T-helper 1 cell treated with Interleukin-12 subunit alpha and Interleukin-12 subunit beta and Interleukin-4 antibody, amounts not matched to agents 30 μg/mL and 1 μg/mL, for 36 hours (primary cell): ENCODE measurements around the gene CDK8.
"Not testable (repeated sequence)": the region's sequence is repeated elsewhere in the genome, so short reads cannot be mapped to it uniquely, and the experiment has no call there.

Source experiments
- H3K27ac Mint-ChIP-seq: one replicate; pipeline ENCODE4 v1.8.0; 2021; ENCODE audit warnings: mild to moderate bottlenecking, mixed read lengths
- H3K27me3 Mint-ChIP-seq: one replicate; pipeline ENCODE4 v1.8.0; 2021; ENCODE audit warnings: low read depth, mixed read lengths
- H3K36me3 Mint-ChIP-seq: one replicate; pipeline ENCODE4 v1.8.0; 2021; ENCODE audit warnings: low read depth, mixed read lengths
- H3K4me1 Mint-ChIP-seq: one replicate; pipeline ENCODE4 v1.8.0; 2021; ENCODE audit warnings: low read depth, mixed read lengths
- H3K4me3 Mint-ChIP-seq: one replicate; pipeline ENCODE4 v1.8.0; 2021; ENCODE audit warnings: mild to moderate bottlenecking, moderate library complexity, mixed read lengths
- H3K9me3 Mint-ChIP-seq: one replicate; pipeline ENCODE4 v1.8.0; 2021; ENCODE audit warnings: mixed read lengths

Gene CDK8

GRCh38 chr13:26312019-26312418 lies 58.1 kb downstream of the CDK8 start:
- not testable (repeated sequence) for H3K27me3 Mint-ChIP-seq, H3K4me1 Mint-ChIP-seq, H3K9me3 Mint-ChIP-seq, H3K4me3 Mint-ChIP-seq, H3K27ac Mint-ChIP-seq
- peaks cover 10% of the 10 kb centered on the region for H3K36me3 Mint-ChIP-seq

- H3K4me3 Mint-ChIP-seq, H3K9me3 Mint-ChIP-seq, H3K27me3 Mint-ChIP-seq, H3K27ac Mint-ChIP-seq, H3K36me3 Mint-ChIP-seq, H3K4me1 Mint-ChIP-seq: not testable (repeated sequence)
Observed at GRCh38 chr13:26316095-26316494, 62.2 kb downstream of the CDK8 start.

- H3K27me3 Mint-ChIP-seq = no peaks in the 10 kb centered on the region
- no peak overlapping the region for H3K4me3 Mint-ChIP-seq
- H3K4me1 Mint-ChIP-seq = peaks cover 7% of the 10 kb centered on the region
- no peaks in the 10 kb centered on the region for H3K36me3 Mint-ChIP-seq
- no peaks in the 10 kb centered on the region for H3K9me3 Mint-ChIP-seq
- no peak overlapping the region for H3K27ac Mint-ChIP-seq
Observed at GRCh38 chr13:26320766-26321165, 66.8 kb downstream of the CDK8 start.

GRCh38 chr13:26323127-26323526 lies 69.2 kb downstream of the CDK8 start:
- H3K9me3 Mint-ChIP-seq = no peaks in the 10 kb centered on the region
- H3K36me3 Mint-ChIP-seq = no peaks in the 10 kb centered on the region
- H3K27me3 Mint-ChIP-seq = no peaks in the 10 kb centered on the region
- H3K4me1 Mint-ChIP-seq = peaks cover 15% of the 10 kb centered on the region
- H3K4me3 Mint-ChIP-seq = no peak overlapping the region
- H3K27ac Mint-ChIP-seq = no peak overlapping the region

- H3K4me1 Mint-ChIP-seq = peaks cover 19% of the 10 kb centered on the region
Observed at GRCh38 chr13:26323764-26324163, 69.8 kb downstream of the CDK8 start.

GRCh38 chr13:26324294-26324693 lies 70.4 kb downstream of the CDK8 start:
- Mint-ChIP-seq H3K9me3 (no peaks in the 10 kb centered on the region), H3K27me3 (no peaks in the 10 kb centered on the region), H3K27ac (no peak overlapping the region), H3K36me3 (peaks cover 5% of the 10 kb centered on the region), H3K4me3 (no peak overlapping the region), H3K4me1 (peaks cover 19% of the 10 kb centered on the region)

More at GRCh38 chr13:26323764-26324163, 69.8 kb downstream of the CDK8 start:
- Mint-ChIP-seq H3K9me3 (no peaks in the 10 kb centered on the region), H3K4me3 (no peak overlapping the region), H3K27ac (no peak overlapping the region), H3K27me3 (no peaks in the 10 kb centered on the region), H3K36me3 (peaks cover 1% of the 10 kb centered on the region)

- Mint-ChIP-seq H3K4me3 (no peak overlapping the region), H3K27me3 (no peaks in the 10 kb centered on the region), H3K4me1 (peaks cover 19% of the 10 kb centered on the region), H3K27ac (no peak overlapping the region), H3K36me3 (peaks cover 5% of the 10 kb centered on the region), H3K9me3 (no peaks in the 10 kb centered on the region)
Observed at GRCh38 chr13:26324867-26325266, 70.9 kb downstream of the CDK8 start.

- peaks cover 8% of the 10 kb centered on the region for H3K36me3 Mint-ChIP-seq
- H3K4me1 Mint-ChIP-seq = peaks cover 20% of the 10 kb centered on the region
- no peak overlapping the region for H3K4me3 Mint-ChIP-seq
- H3K27me3 Mint-ChIP-seq = no peaks in the 10 kb centered on the region
- peaks cover 3% of the 10 kb centered on the region for H3K9me3 Mint-ChIP-seq
- no peak overlapping the region for H3K27ac Mint-ChIP-seq
Observed at GRCh38 chr13:26325876-26326275, 71.9 kb downstream of the CDK8 start.

GRCh38 chr13:26326562-26326961 lies 72.6 kb downstream of the CDK8 start:
- Mint-ChIP-seq H3K27ac (no peak overlapping the region), H3K4me3 (no peak overlapping the region)

GRCh38 chr13:26327940-26328725 lies 74.2 kb downstream of the CDK8 start:
- H3K9me3 Mint-ChIP-seq = peaks cover 3% of the 10 kb centered on the region
- no peak overlapping the region for H3K4me3 Mint-ChIP-seq
- peaks cover 8% of the 10 kb centered on the region for H3K36me3 Mint-ChIP-seq
- H3K27me3 Mint-ChIP-seq = no peaks in the 10 kb centered on the region
- H3K4me1 Mint-ChIP-seq = peaks cover 22% of the 10 kb centered on the region
- H3K27ac Mint-ChIP-seq = no peak overlapping the region

More at GRCh38 chr13:26326562-26326961, 72.6 kb downstream of the CDK8 start:
- H3K9me3 Mint-ChIP-seq = peaks cover 3% of the 10 kb centered on the region
- no peaks in the 10 kb centered on the region for H3K27me3 Mint-ChIP-seq
- peaks cover 8% of the 10 kb centered on the region for H3K36me3 Mint-ChIP-seq
- peaks cover 22% of the 10 kb centered on the region for H3K4me1 Mint-ChIP-seq

- peaks cover 3% of the 10 kb centered on the region for H3K36me3 Mint-ChIP-seq
- H3K27me3 Mint-ChIP-seq = no peaks in the 10 kb centered on the region
- peaks cover 3% of the 10 kb centered on the region for H3K9me3 Mint-ChIP-seq
- no peak overlapping the region for H3K4me3 Mint-ChIP-seq
- no peak overlapping the region for H3K27ac Mint-ChIP-seq
- H3K4me1 Mint-ChIP-seq = peaks cover 2% of the 10 kb centered on the region
Observed at GRCh38 chr13:26335158-26335557, 81.2 kb downstream of the CDK8 start.

- Mint-ChIP-seq H3K27me3 (no peaks in the 10 kb centered on the region), H3K27ac (no peak overlapping the region), H3K36me3 (no peaks in the 10 kb centered on the region), H3K4me1 (no peaks in the 10 kb centered on the region), H3K4me3 (no peak overlapping the region), H3K9me3 (no peaks in the 10 kb centered on the region)
Observed at GRCh38 chr13:26340807-26341206, 86.9 kb downstream of the CDK8 start.

GRCh38 chr13:26342898-26343297 lies 89.0 kb downstream of the CDK8 start:
- Mint-ChIP-seq H3K27me3 (no peaks in the 10 kb centered on the region), H3K36me3 (no peaks in the 10 kb centered on the region), H3K4me1 (no peaks in the 10 kb centered on the region), H3K4me3 (no peak overlapping the region), H3K9me3 (no peaks in the 10 kb centered on the region), H3K27ac (no peak overlapping the region)

- Mint-ChIP-seq H3K27ac (no peak overlapping the region), H3K36me3 (no peaks in the 10 kb centered on the region), H3K9me3 (no peaks in the 10 kb centered on the region)
Observed at GRCh38 chr13:26343816-26344215, 89.9 kb downstream of the CDK8 start.

GRCh38 chr13:26344980-26345379 lies 91.1 kb downstream of the CDK8 start:
- Mint-ChIP-seq H3K36me3 (no peaks in the 10 kb centered on the region), H3K27me3 (no peaks in the 10 kb centered on the region), H3K27ac (no peak overlapping the region), H3K4me1 (no peaks in the 10 kb centered on the region), H3K9me3 (no peaks in the 10 kb centered on the region), H3K4me3 (no peak overlapping the region)

More at GRCh38 chr13:26343816-26344215, 89.9 kb downstream of the CDK8 start:
- Mint-ChIP-seq H3K4me1 (no peaks in the 10 kb centered on the region), H3K27me3 (no peaks in the 10 kb centered on the region), H3K4me3 (no peak overlapping the region)
